Measurements from ENCODE around the gene COPB1.

COPB1 gene

GRCh38 chr11:14445542-14446530 is 53.8 kb downstream of the COPB1 start:
- DNase-seq (ENCODE audit: low spot score), result no peak
- in situ Hi-C loops (cut with MboI; ENCODE audit: low sequenced_read_pairs, unreplicated experiment), result no loop called here
- no peak for TF ChIP-seq CTCF (IDR thresholded peaks at IDR 0.05; ENCODE audit: borderline replicate concordance, control extremely low read depth, extremely low read depth, insufficient read depth, missing control alignments)

- DNase-seq (ENCODE audit: low spot score), result no peak
- in situ Hi-C loops (cut with MboI; ENCODE audit: low sequenced_read_pairs, unreplicated experiment), result no loop called here
- TF ChIP-seq CTCF (IDR thresholded peaks at IDR 0.05; ENCODE audit: borderline replicate concordance, control extremely low read depth, extremely low read depth, insufficient read depth, missing control alignments), result no peak
These were observed 55.0 kb downstream of the COPB1 start for GRCh38 chr11:14444441-14445189.

GRCh38 chr11:14443638-14444037 is 56.0 kb downstream of the COPB1 start:
- DNase-seq (ENCODE audit: low spot score), result no peak
- no peak for TF ChIP-seq CTCF (IDR thresholded peaks at IDR 0.05; ENCODE audit: borderline replicate concordance, control extremely low read depth, extremely low read depth, insufficient read depth, missing control alignments)
- in situ Hi-C loops (cut with MboI; ENCODE audit: low sequenced_read_pairs, unreplicated experiment), result no loop called here

- in situ Hi-C loops (cut with MboI; ENCODE audit: low sequenced_read_pairs, unreplicated experiment), result no loop called here
- no peak for DNase-seq (ENCODE audit: low spot score)
These were observed 63.7 kb downstream of the COPB1 start for GRCh38 chr11:14435717-14436512.

GRCh38 chr11:14425621-14426020 is 74.0 kb downstream of the COPB1 start:
- no peak for TF ChIP-seq CTCF (IDR thresholded peaks at IDR 0.05; ENCODE audit: borderline replicate concordance, control extremely low read depth, extremely low read depth, insufficient read depth, missing control alignments)
- in situ Hi-C loops (cut with MboI; ENCODE audit: low sequenced_read_pairs, unreplicated experiment), result no loop called here

More at GRCh38 chr11:14435717-14436512, 63.7 kb downstream of the COPB1 start:
- TF ChIP-seq CTCF (IDR thresholded peaks at IDR 0.05; ENCODE audit: borderline replicate concordance, control extremely low read depth, extremely low read depth, insufficient read depth, missing control alignments), result no peak

GRCh38 chr11:14424096-14424495 is 75.5 kb downstream of the COPB1 start:
- no peak for DNase-seq (ENCODE audit: low spot score)
- no peak for TF ChIP-seq CTCF (IDR thresholded peaks at IDR 0.05; ENCODE audit: borderline replicate concordance, control extremely low read depth, extremely low read depth, insufficient read depth, missing control alignments)
- in situ Hi-C loops (cut with MboI; ENCODE audit: low sequenced_read_pairs, unreplicated experiment), result loop anchor here (25.0 kb wide), 1 partner anchor 462 kb away; the partner anchor contains the start of gene SPON1

More at GRCh38 chr11:14425621-14426020, 74.0 kb downstream of the COPB1 start:
- DNase-seq (ENCODE audit: low spot score), result no peak

All from GM13976 (cell line).